ENCODE data around the gene NSD1.

GRCh38 chr5:177186645-177187044 lies 53.1 kb downstream of the NSD1 start:
- no peak for TF ChIP-seq POLR2AphosphoS5 (IDR thresholded peaks at IDR 0.05; ENCODE audit: low read depth)
- no peak for TF ChIP-seq CTCF (IDR thresholded peaks at IDR 0.05; ENCODE audit: insufficient read depth, low read length)
